Fibroblast of skin of left quadriceps (primary cell): ENCODE measurements around the gene CDH5.
"Not testable (repeated sequence)": the region's sequence is repeated elsewhere in the genome, so short reads cannot be mapped to it uniquely, and the experiment has no call there.

Source experiments
- DNase-seq, 2 experiments: peaks; one replicate each; pipeline ENCODE4 v3.0.0-alpha.2; 2013; ENCODE audit warnings: low read depth in 2 of 2

The CDH5 gene, protein sequence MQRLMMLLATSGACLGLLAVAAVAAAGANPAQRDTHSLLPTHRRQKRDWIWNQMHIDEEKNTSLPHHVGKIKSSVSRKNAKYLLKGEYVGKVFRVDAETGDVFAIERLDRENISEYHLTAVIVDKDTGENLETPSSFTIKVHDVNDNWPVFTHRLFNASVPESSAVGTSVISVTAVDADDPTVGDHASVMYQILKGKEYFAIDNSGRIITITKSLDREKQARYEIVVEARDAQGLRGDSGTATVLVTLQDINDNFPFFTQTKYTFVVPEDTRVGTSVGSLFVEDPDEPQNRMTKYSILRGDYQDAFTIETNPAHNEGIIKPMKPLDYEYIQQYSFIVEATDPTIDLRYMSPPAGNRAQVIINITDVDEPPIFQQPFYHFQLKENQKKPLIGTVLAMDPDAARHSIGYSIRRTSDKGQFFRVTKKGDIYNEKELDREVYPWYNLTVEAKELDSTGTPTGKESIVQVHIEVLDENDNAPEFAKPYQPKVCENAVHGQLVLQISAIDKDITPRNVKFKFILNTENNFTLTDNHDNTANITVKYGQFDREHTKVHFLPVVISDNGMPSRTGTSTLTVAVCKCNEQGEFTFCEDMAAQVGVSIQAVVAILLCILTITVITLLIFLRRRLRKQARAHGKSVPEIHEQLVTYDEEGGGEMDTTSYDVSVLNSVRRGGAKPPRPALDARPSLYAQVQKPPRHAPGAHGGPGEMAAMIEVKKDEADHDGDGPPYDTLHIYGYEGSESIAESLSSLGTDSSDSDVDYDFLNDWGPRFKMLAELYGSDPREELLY

DNA sequence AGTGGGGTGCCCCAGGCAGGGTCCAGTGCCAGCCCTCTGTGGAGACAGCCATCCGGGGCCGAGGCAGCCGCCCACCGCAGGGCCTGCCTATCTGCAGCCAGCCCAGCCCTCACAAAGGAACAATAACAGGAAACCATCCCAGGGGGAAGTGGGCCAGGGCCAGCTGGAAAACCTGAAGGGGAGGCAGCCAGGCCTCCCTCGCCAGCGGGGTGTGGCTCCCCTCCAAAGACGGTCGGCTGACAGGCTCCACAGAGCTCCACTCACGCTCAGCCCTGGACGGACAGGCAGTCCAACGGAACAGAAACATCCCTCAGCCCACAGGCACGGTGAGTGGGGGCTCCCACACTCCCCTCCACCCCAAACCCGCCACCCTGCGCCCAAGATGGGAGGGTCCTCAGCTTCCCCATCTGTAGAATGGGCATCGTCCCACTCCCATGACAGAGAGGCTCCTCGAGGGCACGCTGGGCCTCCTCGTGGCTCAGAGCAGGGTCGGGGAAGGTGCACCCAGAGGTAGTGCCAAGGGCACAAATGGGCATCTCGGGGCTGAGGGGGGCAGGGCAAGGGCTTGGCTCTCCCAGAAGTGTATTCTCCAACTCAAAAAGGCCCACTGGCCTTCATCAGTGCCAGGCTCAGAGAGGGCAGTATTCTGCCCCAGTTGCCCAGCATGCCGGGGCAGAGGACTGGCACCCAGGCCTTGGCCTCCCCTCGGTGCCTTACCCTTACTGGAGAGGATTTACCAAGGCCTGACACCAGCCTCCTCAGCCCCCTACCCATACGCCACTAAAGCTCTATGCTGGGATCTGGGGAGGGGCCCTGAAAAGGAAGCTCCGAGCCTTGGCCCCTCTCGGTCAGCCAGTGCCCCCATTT is at the start of gene CDH5:
Gene CDH5 (plus strand): TSS at position 259 of the 867 bp plus-strand sequence. CDS start 12,647 bp downstream, outside the sequence.
- no peak for DNase-seq

DNA sequence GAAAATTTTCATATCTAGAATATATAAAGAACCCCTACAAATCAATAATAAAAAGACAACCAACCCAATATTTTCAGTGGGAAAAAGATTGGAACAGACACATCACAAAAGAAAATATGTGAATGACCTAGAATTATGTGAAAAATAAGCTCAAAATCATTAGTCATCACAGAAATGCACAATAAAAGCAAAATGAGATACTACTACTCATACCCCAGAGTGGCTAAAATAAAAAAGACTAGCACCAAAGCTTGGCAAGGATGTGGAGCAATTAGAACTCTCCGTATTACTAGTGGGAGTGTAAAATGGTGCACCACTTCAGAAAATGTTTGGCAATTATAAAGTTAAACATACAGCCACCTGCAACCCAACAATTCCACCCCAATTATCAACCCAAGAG is 48.0 kb upstream of the CDH5 start:
- DNase-seq = no peak

DNA sequence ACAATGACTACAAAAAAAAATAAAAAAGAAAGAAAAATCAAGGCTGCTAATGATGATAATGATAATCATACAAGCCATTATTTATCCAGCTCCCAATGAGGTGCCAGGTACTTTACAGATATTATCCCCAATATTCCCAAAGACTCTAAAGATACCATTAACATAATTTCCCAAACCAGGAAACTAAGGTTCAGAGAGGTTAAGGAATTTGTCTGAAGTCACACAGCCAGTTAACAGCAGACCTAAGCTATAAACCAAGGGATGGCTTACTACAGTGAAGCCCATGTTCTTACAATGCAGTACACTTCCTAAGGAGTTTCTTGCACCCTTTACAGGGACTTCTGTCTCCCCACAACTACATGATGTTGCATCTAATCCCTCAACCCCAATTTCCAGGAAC is 45.7 kb upstream of the CDH5 start:
- no peak for DNase-seq

DNA sequence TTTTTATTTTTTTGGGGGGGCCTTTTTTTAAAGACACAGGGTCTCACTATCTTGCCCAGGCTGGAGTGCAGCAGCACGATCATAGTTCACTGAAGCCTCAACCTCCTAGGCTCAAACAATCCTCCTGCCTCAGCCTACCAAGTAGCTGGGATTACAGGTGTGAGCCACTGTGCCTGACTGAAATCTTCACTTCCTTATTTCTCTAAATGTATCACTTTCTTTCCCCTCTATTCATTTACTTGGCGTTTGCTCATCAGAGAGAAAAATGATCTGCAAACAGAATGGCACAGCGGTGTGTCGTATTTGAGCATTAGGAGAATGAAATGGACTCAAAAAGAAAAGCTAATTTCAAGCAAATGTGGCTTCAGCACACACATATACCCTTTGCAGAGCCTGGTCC is 44.3 kb upstream of the CDH5 start:
- DNase-seq = no peak

DNA sequence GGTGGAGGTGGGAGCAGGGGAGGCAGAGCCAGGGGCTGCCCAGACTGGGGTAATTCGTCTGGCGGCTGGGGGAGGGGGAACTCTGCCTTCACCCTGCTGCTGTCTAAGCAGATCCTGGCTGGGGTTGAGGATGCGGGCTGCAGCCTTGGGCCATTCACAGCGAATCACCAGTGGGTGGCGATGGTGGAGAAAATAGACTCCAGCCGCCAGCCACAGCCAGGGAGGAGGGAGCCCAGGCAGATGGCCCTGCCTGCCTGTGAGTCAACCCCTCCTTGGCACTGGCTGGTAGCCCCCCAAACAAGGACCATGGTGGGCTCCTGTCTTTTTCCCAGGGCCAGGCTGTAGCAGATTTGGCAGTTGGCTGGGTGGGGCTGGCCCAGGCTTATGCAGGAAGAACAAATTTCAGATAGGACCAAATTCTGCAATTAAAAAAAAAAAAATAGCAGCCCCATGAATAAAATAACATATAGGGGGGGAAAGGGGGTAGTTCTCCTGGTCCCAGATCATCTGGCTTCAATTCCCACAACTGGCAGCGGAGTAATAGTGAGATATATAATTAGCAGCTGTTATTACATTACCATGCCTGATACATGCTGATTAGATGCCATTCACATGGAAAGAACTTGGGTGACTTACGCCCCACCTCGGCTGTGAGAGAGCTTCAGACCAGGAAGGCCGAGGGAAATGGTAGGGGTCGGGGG is 41.5 kb upstream of the CDH5 start:
- no peak for DNase-seq

DNA sequence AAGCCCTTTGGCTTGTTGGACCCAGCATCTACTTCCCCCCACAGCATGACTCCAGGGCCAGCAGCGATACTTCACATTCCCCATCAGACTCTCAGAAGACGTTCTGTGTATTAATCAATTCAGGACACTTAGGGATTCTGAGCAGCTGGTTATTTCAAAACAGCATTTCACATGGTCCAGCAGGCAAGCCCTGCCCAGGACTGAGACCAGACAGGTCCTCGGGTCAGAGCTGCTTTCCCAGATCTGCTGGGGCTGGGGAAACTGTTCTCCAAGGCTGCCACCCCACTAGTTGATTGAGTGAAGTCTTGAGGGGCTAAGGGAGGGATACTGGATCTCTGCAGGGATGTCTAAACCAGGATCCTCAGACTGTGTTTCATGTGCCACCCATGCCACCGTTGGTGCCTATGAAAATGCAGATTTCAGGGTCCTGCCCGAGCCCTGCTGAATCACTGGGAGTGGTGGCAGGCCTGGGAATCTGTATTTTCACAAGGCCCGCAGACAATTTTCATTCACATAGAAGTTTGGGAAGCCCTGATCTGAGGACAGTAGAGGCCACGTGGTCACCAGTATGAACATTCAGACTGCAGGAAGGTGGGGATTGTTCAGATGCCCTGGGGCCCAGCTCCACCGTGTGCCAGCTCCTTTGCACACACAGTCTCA is 40.6 kb upstream of the CDH5 start:
- DNase-seq = no peak

DNA sequence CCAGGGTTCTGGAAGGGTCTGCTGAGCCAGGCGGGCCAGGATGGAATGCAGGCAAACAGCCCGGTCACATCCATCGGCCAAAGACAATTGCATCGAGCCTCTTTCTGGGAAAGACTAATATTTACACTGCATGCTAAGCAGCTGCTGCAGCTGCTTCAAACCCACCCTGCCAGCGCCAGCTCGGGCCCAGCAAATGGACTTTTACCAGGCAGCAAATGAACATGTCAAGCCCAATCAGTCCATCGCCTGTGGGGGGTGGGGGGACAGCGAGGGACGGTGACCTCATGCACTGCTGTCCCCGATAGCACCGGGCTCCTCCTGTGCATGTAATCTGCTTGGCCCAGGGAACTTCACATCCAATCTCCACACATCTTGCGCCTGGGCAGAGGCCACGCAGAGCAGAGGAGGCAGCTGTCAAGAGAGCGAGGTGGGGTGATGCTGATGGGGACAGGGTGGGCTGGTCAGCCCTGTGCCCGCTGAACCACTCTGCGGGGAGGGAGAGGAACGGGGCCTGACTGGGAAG is 39.4 kb upstream of the CDH5 start:
- no peak for DNase-seq

DNA sequence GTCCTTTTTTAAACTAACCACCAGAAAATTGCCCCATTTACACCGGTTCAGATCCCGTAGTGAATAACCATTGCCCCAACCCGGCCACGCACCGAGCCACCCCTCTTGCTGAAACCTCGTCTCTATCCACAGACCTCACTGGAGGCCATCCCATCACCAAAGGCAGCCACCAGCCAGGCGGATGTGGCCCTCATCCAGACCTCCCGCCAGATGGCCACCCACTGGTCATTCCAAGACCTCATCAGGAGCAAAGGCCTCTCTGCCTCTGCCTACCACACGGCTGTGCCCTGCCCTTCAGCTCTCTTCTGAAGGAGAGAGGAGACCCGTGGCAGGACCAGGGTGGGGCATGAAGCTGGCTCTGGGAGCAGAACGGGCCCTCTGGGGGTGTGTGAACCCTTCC is 38.2 kb upstream of the CDH5 start:
- no peak for DNase-seq

DNA sequence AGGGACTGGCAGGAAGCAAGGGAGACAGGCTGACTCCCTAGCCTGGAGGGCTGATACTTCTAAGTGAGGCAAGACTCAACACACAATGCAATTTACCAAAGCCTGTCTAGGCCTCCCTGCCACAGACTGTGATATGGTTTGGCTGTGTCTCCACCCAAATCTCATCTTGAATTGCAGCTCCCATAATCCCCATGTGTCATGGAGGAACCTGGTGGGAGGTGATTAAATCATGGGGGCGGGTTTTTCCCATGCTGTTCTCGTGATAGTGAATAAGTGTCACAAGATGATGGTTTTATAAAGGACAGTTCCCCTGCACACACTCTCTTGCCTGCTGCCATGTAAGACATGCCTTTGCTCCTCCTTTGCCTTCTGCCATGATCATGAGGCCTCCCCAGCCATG is 35.0 kb upstream of the CDH5 start:
- DNase-seq = not testable (repeated sequence)

DNA sequence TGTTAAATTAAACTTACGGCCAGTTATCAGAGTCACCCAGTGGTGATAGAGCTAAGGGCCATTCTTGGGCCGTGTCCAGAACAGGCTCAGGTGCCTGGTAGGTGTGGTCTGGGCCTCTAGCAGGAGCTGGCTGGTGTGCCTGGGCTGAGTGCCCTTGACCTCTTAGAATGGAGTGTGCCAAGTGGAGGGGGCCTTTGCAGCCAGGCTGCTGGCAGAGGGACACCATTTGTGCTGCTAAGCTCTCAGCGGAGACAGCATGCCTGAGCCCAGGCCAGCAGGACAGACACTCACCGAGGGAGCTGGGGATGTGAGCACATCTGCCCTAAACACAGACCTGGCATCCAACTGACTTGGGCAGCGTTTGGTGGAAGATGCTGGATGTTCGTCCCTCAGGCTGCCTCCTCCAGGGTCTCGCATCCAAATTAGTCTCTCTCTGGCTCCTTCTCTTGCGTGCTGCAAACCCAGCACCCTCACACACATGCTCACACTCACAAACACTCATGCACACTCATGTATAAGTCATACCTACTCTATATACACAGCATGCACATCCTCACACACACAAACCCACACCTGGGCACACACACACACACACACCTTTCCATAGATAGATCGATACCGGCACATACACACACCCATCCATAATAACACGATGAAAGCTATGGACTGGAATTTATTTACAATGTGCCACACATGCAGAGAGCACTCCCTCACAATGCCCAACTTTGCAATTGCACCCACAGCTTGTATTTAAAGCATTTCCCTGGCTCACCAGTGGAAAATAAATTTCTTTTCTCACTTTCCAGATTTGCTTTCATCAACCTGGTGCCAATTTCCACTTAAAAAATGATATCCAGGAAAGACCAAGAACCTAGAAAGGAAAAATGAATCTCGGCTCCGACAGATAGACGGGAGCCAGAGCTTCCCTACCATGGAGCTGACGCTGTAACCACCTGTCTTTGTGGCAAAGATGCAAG is 33.6 kb upstream of the CDH5 start:
- DNase-seq = no peak

DNA sequence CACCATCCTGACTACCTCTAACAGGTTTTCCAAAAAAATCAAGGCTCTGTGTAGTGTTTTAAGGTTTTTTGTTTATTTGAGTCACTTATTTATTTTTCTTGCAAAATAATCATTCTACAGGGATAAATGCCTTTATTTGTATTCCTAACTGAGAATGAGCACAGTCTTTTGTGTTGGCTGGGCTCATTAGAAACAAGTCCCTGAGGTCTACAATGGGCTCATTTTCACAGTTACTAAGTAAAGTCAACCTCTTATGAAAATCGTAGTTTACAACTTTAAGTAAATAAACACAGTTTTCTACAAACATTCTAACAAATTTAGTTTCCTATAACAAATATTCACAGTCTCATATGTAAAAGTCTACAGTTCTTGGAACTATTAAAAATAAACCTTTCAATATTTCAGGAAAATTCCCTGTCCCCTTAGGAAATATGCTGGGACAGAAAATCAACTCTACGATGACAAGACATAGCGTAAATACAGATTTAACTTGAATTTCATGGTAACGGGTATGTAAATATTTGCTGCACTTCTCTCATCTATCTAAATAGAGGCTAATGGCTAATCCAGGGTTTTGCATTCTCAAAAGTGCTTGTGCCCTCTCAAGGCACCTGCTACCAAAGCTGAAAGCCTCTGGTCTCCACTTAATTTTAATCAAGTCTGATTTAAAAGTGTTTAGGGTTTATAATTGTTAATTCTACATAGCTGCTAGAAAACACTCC is 31.5 kb upstream of the CDH5 start:
- DNase-seq = no peak

DNA sequence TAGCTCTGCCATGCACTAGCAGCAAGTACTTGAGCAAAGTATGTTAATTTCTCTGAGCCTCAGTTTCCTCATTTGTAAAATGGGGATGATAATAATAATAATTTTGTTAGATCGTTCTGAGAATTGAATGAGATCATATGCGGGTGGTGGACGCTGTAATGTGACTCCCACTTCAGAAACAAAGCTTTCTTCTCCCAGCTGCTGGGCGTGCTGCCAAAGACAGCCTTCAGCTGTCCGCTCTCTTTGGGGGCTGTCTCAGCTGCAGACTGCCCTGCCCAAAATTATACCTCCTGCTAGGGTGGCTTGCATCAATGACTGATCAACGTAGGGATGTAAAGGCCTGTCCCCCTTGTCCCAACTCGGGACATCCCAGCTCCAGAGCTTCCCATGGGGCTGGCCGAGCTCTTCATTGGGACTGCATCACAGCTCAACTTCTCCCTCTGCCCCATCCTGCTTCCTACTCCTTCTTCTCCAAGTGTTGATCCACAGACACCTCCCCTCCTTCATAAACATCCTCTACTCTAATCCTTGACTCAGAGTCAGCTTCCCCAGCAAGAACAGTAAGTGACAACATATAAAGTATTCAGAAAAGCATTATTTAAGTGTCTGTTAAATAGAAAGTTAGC is 30.7 kb upstream of the CDH5 start:
- peak; percentile 37 to 49 for DNase-seq

DNA sequence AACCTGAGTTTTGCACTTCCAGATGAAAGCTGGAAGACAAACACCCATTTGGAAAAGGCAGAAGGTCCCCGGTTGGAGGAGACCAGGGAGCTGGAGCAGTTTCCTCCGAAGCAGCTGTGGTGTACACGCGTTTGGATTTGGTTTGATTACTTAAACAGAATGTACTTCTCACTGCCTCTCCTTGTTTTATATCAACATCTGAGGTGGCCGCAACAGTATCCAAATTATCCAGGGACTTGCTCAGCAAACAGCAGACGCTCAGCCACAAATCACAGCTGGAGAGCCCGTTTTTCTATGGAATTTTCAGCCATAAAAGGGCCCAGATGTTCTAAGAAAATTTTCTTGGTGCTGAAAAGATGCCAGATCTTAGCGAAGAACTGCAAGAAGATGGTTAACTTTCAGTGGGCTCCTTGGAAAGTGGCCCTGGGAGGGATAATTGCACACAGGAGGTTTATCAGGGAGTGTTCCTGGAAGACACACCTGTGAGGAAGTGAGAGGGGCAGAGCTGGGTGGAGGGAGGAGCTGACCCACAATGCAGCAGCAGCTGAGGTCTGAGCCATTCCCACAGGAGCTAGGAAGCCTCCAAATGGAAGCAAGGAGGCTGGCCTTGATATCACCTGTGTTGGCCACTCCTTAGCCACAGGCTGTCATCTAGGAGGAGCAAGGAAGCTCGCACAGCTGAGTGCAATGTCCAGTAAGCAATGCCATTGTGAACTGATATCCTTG is 28.9 kb upstream of the CDH5 start:
- DNase-seq = peak in 1 of 2 experiments; percentile 10

DNA sequence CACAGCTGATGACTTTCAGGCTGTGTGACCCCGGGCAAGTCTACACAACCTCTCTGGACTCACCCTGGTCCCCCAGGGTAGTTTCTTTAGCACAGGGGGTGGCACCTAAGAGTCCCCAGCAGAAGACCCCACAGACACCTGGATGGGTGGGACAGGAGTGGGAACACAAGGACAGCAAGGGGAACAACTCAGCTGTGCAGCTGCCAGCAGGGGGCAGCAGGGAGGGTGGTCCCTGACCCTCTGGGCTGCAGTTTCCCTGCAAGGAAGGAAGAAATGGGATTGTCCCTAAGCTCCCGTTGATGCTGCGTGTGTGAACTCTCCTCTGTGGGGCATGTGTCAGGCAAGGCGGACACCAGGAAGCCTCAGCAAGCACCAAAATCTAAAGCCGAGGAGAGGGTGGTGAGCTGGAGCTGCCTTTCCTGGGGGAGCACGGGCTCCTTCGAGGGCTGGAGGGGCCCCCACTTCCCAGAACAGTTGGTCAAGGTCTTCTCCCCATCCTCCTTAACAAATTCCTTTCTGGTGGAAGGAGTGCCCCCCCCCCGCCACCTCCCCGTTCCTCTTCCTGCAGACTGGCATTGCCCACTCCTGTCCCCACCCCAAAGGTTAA is 24.1 kb upstream of the CDH5 start:
- DNase-seq = no peak

DNA sequence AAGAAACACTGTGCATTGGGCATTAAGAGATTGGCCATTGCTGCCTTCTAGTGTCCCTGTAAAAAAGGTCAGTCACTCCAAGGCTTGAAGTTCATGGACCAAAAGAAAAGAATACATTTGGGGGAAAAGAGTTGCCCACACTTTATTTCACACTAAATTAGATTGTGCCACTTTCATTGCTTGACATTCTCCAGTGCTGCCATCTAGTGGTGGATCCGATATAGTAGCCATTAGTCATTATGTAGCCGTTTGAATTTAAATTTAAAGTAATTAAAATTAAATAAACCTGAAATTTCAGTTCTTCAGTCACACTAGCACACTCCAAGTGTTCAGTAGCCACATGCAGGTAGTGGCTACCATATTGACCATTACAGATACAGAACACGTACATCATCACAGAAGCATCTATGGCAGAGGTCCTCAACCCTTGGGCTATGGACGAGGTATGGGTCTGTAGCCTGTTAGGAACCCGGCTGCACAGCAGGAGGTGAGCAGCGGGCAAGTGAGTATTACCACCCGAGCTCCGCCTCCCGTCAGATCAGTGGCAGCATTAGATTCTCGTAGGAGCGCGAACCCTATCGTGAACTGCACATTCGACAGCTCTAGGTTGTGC is 21.9 kb upstream of the CDH5 start:
- no peak for DNase-seq

DNA sequence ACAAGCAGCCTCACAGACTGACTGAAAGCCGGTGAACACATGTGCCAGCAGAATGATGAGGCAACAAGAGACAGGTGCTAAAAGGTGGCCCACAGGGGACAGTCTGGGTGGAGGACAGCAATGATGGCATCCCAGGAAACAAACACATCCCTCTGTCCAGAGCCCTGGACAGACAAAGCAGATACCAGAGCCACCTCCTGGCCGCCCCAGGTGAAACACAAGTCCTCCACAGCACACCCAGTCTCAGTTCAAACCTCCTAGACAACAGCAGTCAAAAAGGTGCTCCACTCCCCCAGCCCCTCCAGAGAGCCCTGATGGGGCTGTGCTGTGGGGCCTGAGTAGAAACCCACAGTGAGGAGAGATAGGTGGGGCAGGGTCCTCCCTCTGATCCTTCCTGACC is 20.3 kb upstream of the CDH5 start:
- DNase-seq = no peak

DNA sequence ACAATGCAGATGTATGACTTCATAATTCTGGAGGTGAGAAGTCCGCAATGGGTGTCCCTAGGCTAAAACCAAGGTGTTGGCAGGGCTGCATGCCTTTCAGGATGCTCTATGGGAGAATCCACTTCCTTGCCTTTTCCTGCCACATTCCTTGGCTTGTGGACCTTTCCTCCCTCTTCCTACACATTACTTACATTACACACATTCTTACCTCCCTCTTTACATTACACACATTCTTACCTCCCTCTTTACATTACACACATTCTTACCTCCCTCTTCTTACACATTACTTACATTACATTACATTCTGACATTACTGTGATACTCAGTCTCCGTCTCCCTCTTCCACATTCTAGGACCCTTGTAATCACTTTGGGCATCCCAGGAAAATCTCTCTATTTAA is 14.2 kb upstream of the CDH5 start:
- DNase-seq = no peak
